ENCODE results near the gene DPYSL5. TPM values are rescaled to one million over a fixed set of nuclear protein-coding genes. Genes with fewer than 3 reads are reported as not detected.

Gene DPYSL5
- total and polyA plus RNA-seq, 9 of the 15 experiments (the other 6 are each of a cell fraction or from before 2014, with no cell fraction given) = 0.06 TPM; not detected in 8

GRCh38 chr2:26840937-26841610 lies 6.9 kb upstream of the DPYSL5 start (continued):
- TF ChIP-seq REST (IDR thresholded peaks at IDR 0.05; ENCODE audit: borderline replicate concordance) (peak; percentile 40; the same call in 1 of the 2 replicates), REST (CRISPR knock-in tag; IDR thresholded peaks at IDR 0.05; ENCODE audit: low read depth) (no peak), NCOA4 (IDR thresholded peaks at IDR 0.05; ENCODE audit: partially characterized antibody) (no peak), RAD21 (CRISPR knock-in tag; conservative IDR thresholded peaks at IDR 0.05 in 1 of 2, IDR thresholded peaks at IDR 0.05 in 1 of 2) (peak in 1 of 2 experiments; percentile 53; a peak in 2 of 4 replicates), CTCF (IDR thresholded peaks at IDR 0.05 in 2 of 3, conservative IDR thresholded peaks at IDR 0.05 in 1 of 3; ENCODE audit: insufficient read depth in 2 of 3, low read depth in 1 of 3, low read length in 3 of 3) (peak; percentile 35 to 49 (median 45); a peak in 5 of 6 replicates)

All from K562 (cell line).